GM19372 (cell line): ENCODE results near the gene LETMD1.
"Not testable (repeated sequence)": the region's sequence is repeated elsewhere in the genome, so short reads cannot be mapped to it uniquely, and the experiment has no call there.

Source experiments
- ATAC-seq: cut with Tn5 transposase; IDR thresholded peaks from one replicate; pipeline ENCODE4 v1.9.1; 2021; ENCODE audit warnings: mild to moderate bottlenecking, low read depth, moderate library complexity; ENCODE audit not compliant: unreplicated experiment

LETMD1 gene

GRCh38 chr12:51047655-51048540 is at the start of gene LETMD1:
Gene LETMD1, plus strand, starts transcription at chr12:51048327. Its CDS starts 30 bp downstream, at chr12:51048357.
- peak; percentile 96 for ATAC-seq

GRCh38 chr12:50999093-50999492 is 49.0 kb upstream of the LETMD1 start:
- no peak for ATAC-seq

- ATAC-seq: no peak
Observed at GRCh38 chr12:51000245-51000644, 47.9 kb upstream of the LETMD1 start.

- ATAC-seq: no peak
Observed at GRCh38 chr12:51001799-51002198, 46.3 kb upstream of the LETMD1 start.

- no peak for ATAC-seq
Observed at GRCh38 chr12:51004504-51004903, 43.6 kb upstream of the LETMD1 start.

GRCh38 chr12:51005030-51005429 is 43.1 kb upstream of the LETMD1 start:
- ATAC-seq: no peak

- no peak for ATAC-seq
Observed at GRCh38 chr12:51005671-51006070, 42.5 kb upstream of the LETMD1 start.

- ATAC-seq: no peak
Observed at GRCh38 chr12:51008329-51009055, 39.6 kb upstream of the LETMD1 start.

- no peak for ATAC-seq
Observed at GRCh38 chr12:51009056-51009440, 39.1 kb upstream of the LETMD1 start.

- no peak for ATAC-seq
Observed at GRCh38 chr12:51011955-51012354, 36.2 kb upstream of the LETMD1 start.

GRCh38 chr12:51012570-51013236 is 35.4 kb upstream of the LETMD1 start:
- ATAC-seq: no peak

- ATAC-seq: no peak
Observed at GRCh38 chr12:51013441-51013840, 34.7 kb upstream of the LETMD1 start.

GRCh38 chr12:51014467-51014866 is 33.7 kb upstream of the LETMD1 start:
- ATAC-seq: not testable (repeated sequence)

- no peak for ATAC-seq
Observed at GRCh38 chr12:51017452-51017851, 30.7 kb upstream of the LETMD1 start.

- ATAC-seq: no peak
Observed at GRCh38 chr12:51018956-51019355, 29.2 kb upstream of the LETMD1 start.

GRCh38 chr12:51019927-51020326 is 28.2 kb upstream of the LETMD1 start:
- ATAC-seq: no peak

GRCh38 chr12:51020448-51021182 is 27.5 kb upstream of the LETMD1 start:
- ATAC-seq: no peak

GRCh38 chr12:51021694-51022093 is 26.4 kb upstream of the LETMD1 start:
- ATAC-seq: no peak

GRCh38 chr12:51023625-51024382 is 24.3 kb upstream of the LETMD1 start:
- no peak for ATAC-seq

GRCh38 chr12:51025338-51025835 is 22.7 kb upstream of the LETMD1 start:
- ATAC-seq: peak; percentile 11
